Tibial artery (tissue), 4 donors: ENCODE results near the gene CDC14B.

ENCODE experiments used
- DNase-seq, 2 donors: peaks; one replicate each; pipeline ENCODE4 v3.0.0-alpha.2; 2019
- H3K27ac ChIP-seq, 2 donors: fragments of 200-600 bp; sonication (generic) in 1 of 2; 1 replicate in 1 of 2; 2 replicates in 1 of 2; pipeline ENCODE4 v1.5.1; 2018 to 2019; ENCODE audit warnings: mild to moderate bottlenecking in 1 of 2
- H3K27me3 ChIP-seq, 2 donors: fragments of 200-600 bp; sonication (generic) in 1 of 2; one replicate each; pipeline versions ENCODE4 v1.5.1 to v1.6.0; 2016 to 2019
- H3K36me3 ChIP-seq, 3 donors: fragments of 200-600 bp; sonication (generic) in 2 of 3; one replicate each; pipeline ENCODE4 v1.5.1; 2016 to 2019; ENCODE audit warnings: mild to moderate bottlenecking in 2 of 3
- H3K4me1 ChIP-seq, 4 donors: fragments of 200-600 bp; sonication (generic) in 2 of 4; 1 replicate in 3 of 4; 2 replicates in 1 of 4; pipeline ENCODE4 v1.5.1; 2016 to 2019
- H3K4me3 ChIP-seq, 2 donors: fragments of 200-600 bp; sonication (generic) in 1 of 2; 1 replicate in 1 of 2; 2 replicates in 1 of 2; pipeline ENCODE4 v1.5.1; 2018 to 2019; ENCODE audit warnings: mild to moderate bottlenecking in 2 of 2
- H3K9me3 ChIP-seq, 3 donors: fragments of 200-600 bp; sonication (generic) in 1 of 3; one replicate each; pipeline ENCODE4 v1.5.1; 2016 to 2019
- CTCF ChIP-seq, 2 experiments: fragments of 200-600 bp in 1 of 2; fragments of 450-650 bp in 1 of 2; IDR thresholded peaks; one replicate each; pipeline ENCODE4 v1.5.1; 2017 to 2019; ENCODE audit warnings: antibody characterized with exemption in 2 of 2, mild to moderate bottlenecking in 1 of 2, moderate library complexity in 1 of 2
- intact Hi-C: fragments of 100-400 bp; cut with DNase I; formaldehyde crosslinking; loops from one replicate; pipeline ENCODE4 v1.15.0; 2023; ENCODE audit warnings: low total_unique reads

Gene CDC14B

DNA sequence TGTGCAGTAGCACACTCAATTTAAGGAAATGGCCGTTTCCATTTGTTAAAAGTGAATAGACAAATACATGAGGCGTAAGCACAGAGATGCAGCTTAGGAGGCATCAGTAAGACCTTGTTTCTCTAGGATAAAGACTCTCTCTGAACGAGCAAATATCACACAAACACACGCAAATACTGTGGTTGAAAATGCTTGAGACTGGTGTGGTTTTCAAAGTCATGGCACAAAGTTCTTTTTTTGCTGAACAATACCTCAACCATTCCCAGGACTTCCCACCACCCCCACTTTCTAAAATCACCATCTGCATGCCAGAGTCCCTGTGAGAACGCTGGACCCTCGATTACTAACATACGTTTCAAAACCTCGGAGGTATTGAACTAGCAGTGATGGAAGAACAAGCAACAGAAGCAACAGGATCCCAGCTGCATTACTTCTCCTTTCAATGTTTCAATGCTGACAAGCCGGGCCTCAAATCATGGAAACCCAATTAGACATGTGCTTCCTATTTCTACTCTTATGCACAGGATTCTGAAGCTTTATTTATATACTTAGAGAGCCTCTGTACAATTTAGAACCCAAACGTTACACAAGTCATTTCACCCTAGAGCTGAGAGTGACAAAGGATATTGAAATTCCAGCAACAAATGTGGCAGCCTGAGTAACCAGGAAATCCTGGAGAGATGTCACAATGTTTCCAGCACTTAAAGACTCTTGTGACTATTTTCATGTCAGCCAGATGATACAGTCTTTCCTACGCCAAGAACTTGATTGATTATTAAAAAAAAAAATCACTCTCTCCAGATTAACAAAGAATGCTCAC, 63.9 kb downstream of the CDC14B start:
- H3K4me1 ChIP-seq, result peaks cover 0 to 79% (median 34%) of the 10 kb centered on the region in 4 donors
- no peak for TF ChIP-seq CTCF (IDR thresholded peaks at IDR 0.05)
- intact Hi-C loops, result no loop called here
- peak overlapping the region; percentile 90 to 94 for H3K27ac ChIP-seq
- DNase-seq, result no peak
- H3K27me3 ChIP-seq, result no peaks in the 10 kb centered on the region
- no peaks in the 10 kb centered on the region for H3K9me3 ChIP-seq
- peak overlapping the region; percentile 14 to 30 for H3K4me3 ChIP-seq
- H3K36me3 ChIP-seq, result peaks cover 5 to 8% (median 7%) of the 10 kb centered on the region in 3 donors

GRCh38 chr9:96554801-96555566, 64.7 kb downstream of the CDC14B start:
- no peak for DNase-seq
- Histone ChIP-seq H3K4me3 (no peak overlapping the region), H3K27me3 (no peaks in the 10 kb centered on the region), H3K27ac (peak overlapping the region; percentile 90 to 94), H3K36me3 (peaks cover 5 to 14% (median 7%) of the 10 kb centered on the region in 3 donors), H3K4me1 (peaks cover 0 to 73% (median 32%) of the 10 kb centered on the region in 4 donors), H3K9me3 (no peaks in the 10 kb centered on the region)
- intact Hi-C loops, result no loop called here
- TF ChIP-seq CTCF (IDR thresholded peaks at IDR 0.05), result no peak

GRCh38 chr9:96554326-96554725, 65.3 kb downstream of the CDC14B start:
- Histone ChIP-seq H3K9me3 (no peaks in the 10 kb centered on the region), H3K27me3 (no peaks in the 10 kb centered on the region), H3K27ac (peak overlapping the region; percentile 90 to 94), H3K36me3 (peaks cover 5 to 20% (median 11%) of the 10 kb centered on the region in 3 donors), H3K4me3 (no peak overlapping the region), H3K4me1 (peaks cover 0 to 66% (median 29%) of the 10 kb centered on the region in 4 donors)
- no peak for DNase-seq
- intact Hi-C loops, result no loop called here
- TF ChIP-seq CTCF (IDR thresholded peaks at IDR 0.05), result no peak

DNA sequence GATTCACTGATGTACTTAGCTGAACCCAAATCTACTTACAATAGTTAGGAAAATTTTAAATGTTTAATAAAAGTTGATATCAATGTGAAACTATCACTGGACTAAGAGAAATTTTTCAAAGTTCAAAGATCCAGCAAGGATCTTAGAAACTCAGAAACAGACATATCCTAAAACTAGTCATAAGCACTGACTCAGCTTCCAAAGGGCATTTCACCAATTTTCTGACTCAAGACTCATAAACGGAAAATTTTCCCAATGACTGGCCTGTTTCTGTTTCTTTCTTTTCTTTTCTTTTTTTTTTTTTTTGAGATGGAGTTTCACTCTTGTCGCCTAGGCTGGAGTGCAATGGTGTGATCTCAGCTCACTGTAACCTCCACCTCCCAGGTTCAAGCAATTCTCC, 66.6 kb downstream of the CDC14B start:
- DNase-seq, result no peak
- peaks cover 5 to 27% (median 14%) of the 10 kb centered on the region in 3 donors for H3K36me3 ChIP-seq
- peak overlapping the region; percentile 90 to 94 for H3K27ac ChIP-seq
- TF ChIP-seq CTCF (IDR thresholded peaks at IDR 0.05), result no peak
- intact Hi-C loops, result no loop called here
- H3K27me3 ChIP-seq, result no peaks in the 10 kb centered on the region
- no peak overlapping the region for H3K4me3 ChIP-seq
- no peaks in the 10 kb centered on the region for H3K9me3 ChIP-seq
- H3K4me1 ChIP-seq, result peaks cover 0 to 58% (median 23%) of the 10 kb centered on the region in 4 donors

DNA sequence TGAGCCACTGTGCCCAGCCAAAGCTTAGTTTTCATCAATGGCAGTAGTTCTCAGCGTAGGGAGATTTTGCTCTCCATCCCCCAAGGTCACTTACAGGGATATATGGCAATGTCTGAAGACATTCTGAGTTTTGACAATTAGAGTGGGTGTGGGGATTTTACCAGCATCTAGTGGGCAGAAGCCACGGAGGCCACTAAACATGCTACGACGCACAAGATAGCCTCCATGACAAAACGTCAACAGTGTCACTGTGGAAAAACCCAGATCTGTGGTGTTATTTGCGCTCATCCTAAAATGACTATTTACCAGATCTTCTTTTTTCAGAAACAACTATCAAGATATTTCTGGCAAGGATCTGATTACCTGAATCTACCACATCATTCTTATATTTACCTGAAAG, 68.2 kb downstream of the CDC14B start:
- no peak for DNase-seq
- TF ChIP-seq CTCF (IDR thresholded peaks at IDR 0.05), result no peak
- H3K4me1 ChIP-seq, result peaks cover 0 to 43% (median 19%) of the 10 kb centered on the region in 4 donors
- H3K27me3 ChIP-seq, result no peaks in the 10 kb centered on the region
- intact Hi-C loops, result no loop called here
- no peak overlapping the region for H3K27ac ChIP-seq
- H3K4me3 ChIP-seq, result no peak overlapping the region
- no peaks in the 10 kb centered on the region for H3K9me3 ChIP-seq
- H3K36me3 ChIP-seq, result peaks cover 5 to 27% (median 19%) of the 10 kb centered on the region in 3 donors
